ENCODE measurements around the gene CAPN2.
A peak's percentile ranks its signal among the peaks of the same experiment; 100 is the strongest.

The CAPN2 gene

DNA sequence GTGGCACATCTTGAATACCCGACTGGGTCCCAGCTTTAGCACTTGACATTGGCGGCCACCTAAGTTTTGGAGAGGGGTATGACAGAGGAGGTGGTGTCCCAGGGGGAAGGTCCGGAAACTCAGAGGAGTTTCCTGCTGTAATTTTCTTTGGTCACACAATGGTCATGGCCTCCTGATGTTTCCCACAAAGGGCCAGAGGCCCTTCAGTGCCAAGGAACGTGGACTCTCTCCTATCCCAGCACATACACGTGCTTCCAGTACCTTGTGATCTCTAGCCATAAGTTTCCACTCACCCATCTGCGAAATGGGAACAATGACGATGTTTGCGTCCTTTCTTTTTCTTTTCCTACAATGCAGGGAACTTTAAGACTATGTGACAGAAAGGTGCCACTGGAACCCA lies 13.2 kb downstream of the CAPN2 start:
- TF ChIP-seq, protein P1, sequence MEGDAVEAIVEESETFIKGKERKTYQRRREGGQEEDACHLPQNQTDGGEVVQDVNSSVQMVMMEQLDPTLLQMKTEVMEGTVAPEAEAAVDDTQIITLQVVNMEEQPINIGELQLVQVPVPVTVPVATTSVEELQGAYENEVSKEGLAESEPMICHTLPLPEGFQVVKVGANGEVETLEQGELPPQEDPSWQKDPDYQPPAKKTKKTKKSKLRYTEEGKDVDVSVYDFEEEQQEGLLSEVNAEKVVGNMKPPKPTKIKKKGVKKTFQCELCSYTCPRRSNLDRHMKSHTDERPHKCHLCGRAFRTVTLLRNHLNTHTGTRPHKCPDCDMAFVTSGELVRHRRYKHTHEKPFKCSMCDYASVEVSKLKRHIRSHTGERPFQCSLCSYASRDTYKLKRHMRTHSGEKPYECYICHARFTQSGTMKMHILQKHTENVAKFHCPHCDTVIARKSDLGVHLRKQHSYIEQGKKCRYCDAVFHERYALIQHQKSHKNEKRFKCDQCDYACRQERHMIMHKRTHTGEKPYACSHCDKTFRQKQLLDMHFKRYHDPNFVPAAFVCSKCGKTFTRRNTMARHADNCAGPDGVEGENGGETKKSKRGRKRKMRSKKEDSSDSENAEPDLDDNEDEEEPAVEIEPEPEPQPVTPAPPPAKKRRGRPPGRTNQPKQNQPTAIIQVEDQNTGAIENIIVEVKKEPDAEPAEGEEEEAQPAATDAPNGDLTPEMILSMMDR (IDR thresholded peaks at IDR 0.05; ENCODE audit: insufficient read depth, low read depth, low read length, missing control alignments), result no peak
- no peak overlapping the region for H3K4me3 ChIP-seq (ENCODE audit: low read length)
- DNase-seq (ENCODE audit: low read depth), result no peak

DNA sequence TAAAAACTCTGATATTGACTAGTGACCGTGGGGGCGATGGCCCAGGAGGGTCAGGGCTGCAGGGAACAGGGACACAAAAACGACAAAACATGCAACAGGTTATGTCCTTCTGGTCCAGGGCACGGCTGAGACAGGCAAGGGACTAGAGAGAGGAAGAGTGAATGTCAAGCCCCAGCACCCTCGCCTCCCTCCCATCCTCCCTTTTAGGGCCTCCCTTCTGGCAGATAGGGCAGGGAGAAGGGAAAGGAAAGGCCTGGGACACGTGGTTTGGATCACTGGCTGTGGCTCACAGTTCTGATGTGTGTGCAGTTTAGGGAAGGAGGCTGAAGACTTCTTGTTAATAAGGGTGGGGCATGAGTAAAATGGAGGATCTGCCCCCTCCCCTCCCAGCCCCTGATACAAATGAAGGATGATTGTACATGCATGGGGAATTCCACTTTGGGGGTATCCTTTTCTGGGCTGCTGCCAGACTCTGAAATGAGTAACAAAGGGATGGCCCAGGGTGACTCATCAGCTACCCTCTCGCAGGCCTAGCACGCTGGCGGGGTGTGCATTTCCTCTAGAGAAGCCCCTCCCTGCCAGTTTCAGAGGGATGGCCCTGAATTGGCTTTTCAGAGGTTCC lies 14.2 kb downstream of the CAPN2 start:
- H3K4me3 ChIP-seq (ENCODE audit: low read length), result no peak overlapping the region
- DNase-seq (ENCODE audit: low read depth), result peak; percentile 94
- TF ChIP-seq, protein P1 (IDR thresholded peaks at IDR 0.05; ENCODE audit: insufficient read depth, low read depth, low read length, missing control alignments), result no peak

DNA sequence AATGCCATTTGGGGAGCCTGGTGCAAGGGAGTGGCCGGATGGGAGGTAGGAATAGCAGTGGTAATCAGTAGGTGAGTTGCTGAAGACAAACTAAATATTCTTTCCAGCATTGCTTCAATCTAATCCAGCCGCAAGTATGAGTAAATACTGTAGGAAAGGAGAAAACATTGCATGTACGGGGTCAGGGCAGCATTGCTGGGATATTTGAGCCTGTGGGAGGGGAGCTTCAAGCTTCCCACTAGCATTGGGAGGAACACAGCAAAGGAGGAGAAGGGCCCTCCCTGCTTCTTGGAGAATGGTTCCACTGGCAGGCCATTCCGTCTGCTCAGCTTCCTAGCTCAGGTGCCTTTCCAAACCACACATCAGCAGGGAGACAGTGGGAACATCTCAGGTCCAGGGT lies 15.2 kb downstream of the CAPN2 start:
- TF ChIP-seq, protein P1 (IDR thresholded peaks at IDR 0.05; ENCODE audit: insufficient read depth, low read depth, low read length, missing control alignments), result no peak
- DNase-seq (ENCODE audit: low read depth), result no peak
- no peak overlapping the region for H3K4me3 ChIP-seq (ENCODE audit: low read length)

DNA sequence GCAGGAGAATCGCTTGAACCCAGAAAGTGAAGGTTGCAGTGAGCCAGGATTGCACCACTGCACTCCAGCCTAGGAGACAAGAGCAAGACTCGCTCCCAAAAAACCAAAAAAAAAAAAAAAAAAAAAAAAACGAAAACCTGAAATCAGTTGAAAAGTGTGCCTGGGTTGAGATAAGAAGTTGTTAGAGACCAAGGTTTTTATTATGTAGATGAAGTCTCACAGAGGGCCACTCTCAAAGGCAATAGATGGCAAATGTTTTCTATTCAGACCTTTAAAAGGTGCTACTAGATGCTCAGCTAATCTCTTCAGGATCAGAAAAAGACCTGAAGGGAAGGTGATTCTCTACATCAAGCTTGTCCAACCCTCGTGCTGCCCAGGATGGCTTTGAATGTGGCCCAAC lies 17.6 kb downstream of the CAPN2 start:
- H3K4me3 ChIP-seq (ENCODE audit: low read length), result no peak overlapping the region
- TF ChIP-seq, protein P1 (IDR thresholded peaks at IDR 0.05; ENCODE audit: insufficient read depth, low read depth, low read length, missing control alignments), result no peak
- DNase-seq (ENCODE audit: low read depth), result no peak

DNA sequence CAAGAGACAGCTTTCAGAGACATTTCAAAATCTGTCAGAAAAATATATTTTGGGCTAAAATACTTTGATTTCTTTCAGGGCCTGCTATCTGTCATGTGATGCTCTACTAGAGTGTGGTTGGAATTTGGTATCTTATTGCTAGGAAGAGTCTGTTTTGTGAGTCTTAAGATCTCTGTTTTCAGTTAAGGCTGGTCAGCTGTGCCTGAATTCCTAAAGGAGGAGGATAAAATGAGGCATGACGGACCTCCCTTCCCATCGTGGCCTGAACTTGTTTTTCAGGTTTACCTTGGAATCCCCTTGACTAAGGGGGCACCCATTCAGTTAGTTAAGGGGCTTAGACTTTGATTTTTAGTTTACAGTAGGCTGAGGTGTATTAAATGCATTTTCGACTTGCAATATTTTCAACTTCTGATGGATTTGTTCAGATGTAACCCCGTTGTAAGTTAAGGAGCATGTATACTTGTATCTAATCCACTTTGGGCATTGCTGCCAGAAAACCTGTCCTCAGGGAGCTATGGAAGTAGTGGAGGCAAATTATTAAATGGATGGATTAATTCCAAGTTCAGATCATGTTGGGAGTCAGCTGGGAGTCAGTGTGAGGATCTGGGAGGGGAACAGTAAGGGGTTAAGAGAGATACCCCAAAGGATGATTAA lies 18.3 kb downstream of the CAPN2 start:
- TF ChIP-seq, protein P1 (IDR thresholded peaks at IDR 0.05; ENCODE audit: insufficient read depth, low read depth, low read length, missing control alignments), result no peak
- no peak for DNase-seq (ENCODE audit: low read depth)
- H3K4me3 ChIP-seq (ENCODE audit: low read length), result no peak overlapping the region

DNA sequence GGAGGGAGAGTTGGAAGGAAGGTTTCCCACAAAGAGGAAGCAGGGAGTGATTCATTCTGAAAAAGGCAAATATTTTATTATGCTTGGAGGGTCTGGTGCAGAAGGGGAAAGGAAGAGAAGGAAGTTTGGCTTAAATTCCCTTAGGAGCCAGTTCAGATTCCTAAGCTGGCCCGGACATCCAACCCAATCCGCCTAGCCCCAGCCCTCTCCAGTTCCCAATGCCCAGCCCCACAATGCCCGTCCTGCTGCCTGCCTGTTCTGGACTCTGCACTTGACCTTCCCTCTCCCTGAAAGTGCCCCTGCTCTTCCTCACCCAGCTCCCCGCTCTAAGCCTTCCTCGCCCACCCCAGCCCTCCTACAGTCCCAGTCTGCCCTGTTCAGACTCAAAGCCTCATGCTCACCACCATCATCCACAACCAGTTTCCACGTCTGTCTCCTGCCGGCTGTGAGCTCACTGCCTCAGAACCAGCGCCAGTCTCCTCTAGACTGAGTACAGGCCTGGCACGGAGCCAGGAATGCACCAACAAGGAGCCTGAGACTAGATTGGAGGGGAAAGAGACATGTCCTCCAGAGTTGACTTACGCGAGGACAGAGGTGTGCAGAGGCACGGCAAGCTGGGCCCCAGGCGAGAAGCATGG lies 18.9 kb downstream of the CAPN2 start:
- TF ChIP-seq, protein P1 (IDR thresholded peaks at IDR 0.05; ENCODE audit: insufficient read depth, low read depth, low read length, missing control alignments), result no peak
- no peak overlapping the region for H3K4me3 ChIP-seq (ENCODE audit: low read length)
- DNase-seq (ENCODE audit: low read depth), result no peak

All from epithelial cell of esophagus (primary cell).